ENCODE data around the gene CLDN18. TPM values are rescaled to one million over a fixed set of nuclear protein-coding genes. Genes with fewer than 3 reads are reported as not detected.

The CLDN18 gene
- total RNA-seq, 1 experiment from 2014 or later = 0.85 TPM

- Mint-ChIP-seq H3K9me3 (ENCODE audit: low read depth, unreplicated experiment) (no peaks in the 10 kb centered on the region), H3K27ac (ENCODE audit: unreplicated experiment) (no peak overlapping the region), H3K4me3 (ENCODE audit: low read depth, unreplicated experiment) (no peak overlapping the region), H3K27me3 (ENCODE audit: unreplicated experiment) (peaks cover 11% of the 10 kb centered on the region), H3K4me1 (ENCODE audit: low read depth, unreplicated experiment) (no peaks in the 10 kb centered on the region), H3K36me3 (ENCODE audit: insufficient read depth, unreplicated experiment) (no peaks in the 10 kb centered on the region)
- CTCF ChIA-PET = interaction anchor here (0.6 kb wide), 1 partner anchor 136 kb away, joined by 3 read pairs; no protein-coding TSS in a partner anchor
- no peak for DNase-seq
- no TSS peak for BruUV-seq (replicated peaks)
- TF ChIP-seq CTCF (IDR thresholded peaks at IDR 0.05; ENCODE audit: unreplicated experiment) = no peak
- intact Hi-C loops (cut with micrococcal nuclease; ENCODE audit: unreplicated experiment) = no loop called here
These were observed 2.6 kb downstream of the CLDN18 start for GRCh38 chr3:138012526-138012925.

GRCh38 chr3:138016065-138016464, 6.1 kb downstream of the CLDN18 start:
- no peak overlapping the region for H3K4me3 Mint-ChIP-seq (ENCODE audit: low read depth, unreplicated experiment)
- CTCF ChIA-PET = no interaction called here
- intact Hi-C loops (cut with micrococcal nuclease; ENCODE audit: unreplicated experiment) = no loop called here
- H3K9me3 Mint-ChIP-seq (ENCODE audit: low read depth, unreplicated experiment) = no peaks in the 10 kb centered on the region
- TF ChIP-seq CTCF (IDR thresholded peaks at IDR 0.05; ENCODE audit: unreplicated experiment) = no peak
- H3K27me3 Mint-ChIP-seq (ENCODE audit: unreplicated experiment) = peaks cover 11% of the 10 kb centered on the region
- BruUV-seq (replicated peaks) = no TSS peak
- no peaks in the 10 kb centered on the region for H3K36me3 Mint-ChIP-seq (ENCODE audit: insufficient read depth, unreplicated experiment)
- no peaks in the 10 kb centered on the region for H3K4me1 Mint-ChIP-seq (ENCODE audit: low read depth, unreplicated experiment)
- H3K27ac Mint-ChIP-seq (ENCODE audit: unreplicated experiment) = no peak overlapping the region
- no peak for DNase-seq

GRCh38 chr3:138019281-138020069, 9.5 kb downstream of the CLDN18 start:
- TF ChIP-seq CTCF (IDR thresholded peaks at IDR 0.05; ENCODE audit: unreplicated experiment) = no peak
- no TSS peak for BruUV-seq (replicated peaks)
- intact Hi-C loops (cut with micrococcal nuclease; ENCODE audit: unreplicated experiment) = no loop called here
- Mint-ChIP-seq H3K27me3 (ENCODE audit: unreplicated experiment) (no peaks in the 10 kb centered on the region), H3K27ac (ENCODE audit: unreplicated experiment) (no peak overlapping the region), H3K9me3 (ENCODE audit: low read depth, unreplicated experiment) (no peaks in the 10 kb centered on the region), H3K4me1 (ENCODE audit: low read depth, unreplicated experiment) (no peaks in the 10 kb centered on the region), H3K4me3 (ENCODE audit: low read depth, unreplicated experiment) (no peak overlapping the region), H3K36me3 (ENCODE audit: insufficient read depth, unreplicated experiment) (no peaks in the 10 kb centered on the region)
- CTCF ChIA-PET = no interaction called here
- no peak for DNase-seq

GRCh38 chr3:138023754-138024153, 13.8 kb downstream of the CLDN18 start:
- Mint-ChIP-seq H3K4me3 (ENCODE audit: low read depth, unreplicated experiment) (no peak overlapping the region), H3K27ac (ENCODE audit: unreplicated experiment) (no peak overlapping the region), H3K9me3 (ENCODE audit: low read depth, unreplicated experiment) (no peaks in the 10 kb centered on the region), H3K27me3 (ENCODE audit: unreplicated experiment) (no peaks in the 10 kb centered on the region), H3K4me1 (ENCODE audit: low read depth, unreplicated experiment) (no peaks in the 10 kb centered on the region), H3K36me3 (ENCODE audit: insufficient read depth, unreplicated experiment) (no peaks in the 10 kb centered on the region)
- TF ChIP-seq CTCF (IDR thresholded peaks at IDR 0.05; ENCODE audit: unreplicated experiment) = no peak
- no peak for DNase-seq
- intact Hi-C loops (cut with micrococcal nuclease; ENCODE audit: unreplicated experiment) = no loop called here
- CTCF ChIA-PET = no interaction called here
- BruUV-seq (replicated peaks) = no TSS peak
